ENCODE results near the gene ARHGAP23. TPM values are rescaled to one million over a fixed set of nuclear protein-coding genes. Genes with fewer than 3 reads are reported as not detected.

The ARHGAP23 gene
- total RNA-seq, 1 experiment from 2014 or later, result 83.5 TPM

GRCh38 chr17:38543403-38544174, 115.3 kb downstream of the ARHGAP23 start:
- H3K4me3 ChIP-seq (ENCODE audit: low read depth, low read length), result no peak overlapping the region
- intact Hi-C loops (cut with micrococcal nuclease; ENCODE audit: unreplicated experiment), result no loop called here

DNA sequence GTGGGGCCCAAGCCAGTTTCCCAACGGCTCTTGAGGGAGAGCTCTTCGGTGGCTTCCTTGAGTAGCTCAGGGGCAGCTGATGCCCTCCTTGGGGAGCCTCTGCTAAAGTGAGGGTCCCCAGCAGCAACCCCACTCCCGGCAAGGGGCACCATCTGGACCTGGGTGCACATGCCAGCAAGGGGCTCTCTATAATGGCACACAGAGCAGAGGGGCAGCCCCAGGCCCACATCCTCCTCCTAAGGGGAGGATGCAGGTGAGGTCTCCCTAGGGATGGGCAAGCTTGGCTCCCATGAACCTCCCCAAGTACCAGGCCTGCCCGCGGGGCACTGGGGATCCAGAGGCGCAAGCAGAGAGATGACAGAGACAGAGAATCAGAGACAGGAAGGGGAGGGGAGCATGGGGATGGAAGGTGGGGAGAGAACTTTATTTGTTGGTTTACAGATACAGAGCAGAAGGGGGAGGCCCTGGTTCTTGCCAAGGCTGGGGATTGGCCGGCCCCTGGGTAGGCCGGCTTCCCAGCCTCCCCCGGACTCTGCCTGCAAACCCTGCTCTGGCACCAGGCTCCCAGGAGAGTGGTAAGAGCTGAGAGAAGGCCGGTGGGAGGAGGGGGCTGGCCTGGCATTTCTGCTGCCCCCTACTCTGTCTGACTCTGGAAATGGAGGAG, 116.0 kb downstream of the ARHGAP23 start:
- Mint-ChIP-seq H3K4me1 (ENCODE audit: low read depth, unreplicated experiment) (no peaks in the 10 kb centered on the region), H3K36me3 (ENCODE audit: insufficient read depth, unreplicated experiment) (peaks cover 5% of the 10 kb centered on the region), H3K9me3 (ENCODE audit: unreplicated experiment) (no peaks in the 10 kb centered on the region), H3K27me3 (ENCODE audit: insufficient read depth, unreplicated experiment) (no peaks in the 10 kb centered on the region), H3K4me3 (ENCODE audit: unreplicated experiment) (no peak overlapping the region), H3K27ac (ENCODE audit: unreplicated experiment) (no peak overlapping the region)
- TF ChIP-seq, protein P1, sequence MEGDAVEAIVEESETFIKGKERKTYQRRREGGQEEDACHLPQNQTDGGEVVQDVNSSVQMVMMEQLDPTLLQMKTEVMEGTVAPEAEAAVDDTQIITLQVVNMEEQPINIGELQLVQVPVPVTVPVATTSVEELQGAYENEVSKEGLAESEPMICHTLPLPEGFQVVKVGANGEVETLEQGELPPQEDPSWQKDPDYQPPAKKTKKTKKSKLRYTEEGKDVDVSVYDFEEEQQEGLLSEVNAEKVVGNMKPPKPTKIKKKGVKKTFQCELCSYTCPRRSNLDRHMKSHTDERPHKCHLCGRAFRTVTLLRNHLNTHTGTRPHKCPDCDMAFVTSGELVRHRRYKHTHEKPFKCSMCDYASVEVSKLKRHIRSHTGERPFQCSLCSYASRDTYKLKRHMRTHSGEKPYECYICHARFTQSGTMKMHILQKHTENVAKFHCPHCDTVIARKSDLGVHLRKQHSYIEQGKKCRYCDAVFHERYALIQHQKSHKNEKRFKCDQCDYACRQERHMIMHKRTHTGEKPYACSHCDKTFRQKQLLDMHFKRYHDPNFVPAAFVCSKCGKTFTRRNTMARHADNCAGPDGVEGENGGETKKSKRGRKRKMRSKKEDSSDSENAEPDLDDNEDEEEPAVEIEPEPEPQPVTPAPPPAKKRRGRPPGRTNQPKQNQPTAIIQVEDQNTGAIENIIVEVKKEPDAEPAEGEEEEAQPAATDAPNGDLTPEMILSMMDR (IDR thresholded peaks at IDR 0.05; ENCODE audit: insufficient read depth in 1 of 2, low read depth in 1 of 2, low read length in 1 of 2, severe bottlenecking in 1 of 2, unreplicated experiment in 1 of 2), result no peak
- CTCF ChIA-PET, result interaction anchor here (1.3 kb wide), 1 partner anchor 14 kb away, joined by 5 read pairs; no protein-coding TSS in a partner anchor
- H3K36me3 ChIP-seq (ENCODE audit: control insufficient read depth, insufficient read depth, low read length), result no peaks in the 10 kb centered on the region
- H3K27me3 ChIP-seq (replicated peaks; ENCODE audit: control insufficient read depth, insufficient read depth, low read length), result no peaks in the 10 kb centered on the region
- no peak for DNase-seq
- H3K9me3 ChIP-seq, result no peaks in the 10 kb centered on the region
- POLR2A ChIA-PET, result no interaction called here
- H3K4me1 ChIP-seq, result no peaks in the 10 kb centered on the region
- intact Hi-C loops (cut with micrococcal nuclease; ENCODE audit: unreplicated experiment), result no loop called here
- H3K4me3 ChIP-seq (ENCODE audit: low read depth, low read length), result no peak overlapping the region
- no TSS peak for BruUV-seq (replicated peaks)

More at GRCh38 chr17:38543403-38544174, 115.3 kb downstream of the ARHGAP23 start:
- no peaks in the 10 kb centered on the region for H3K27me3 ChIP-seq (replicated peaks; ENCODE audit: control insufficient read depth, insufficient read depth, low read length)
- TF ChIP-seq, protein P1 (IDR thresholded peaks at IDR 0.05; ENCODE audit: insufficient read depth in 1 of 2, low read depth in 1 of 2, low read length in 1 of 2, severe bottlenecking in 1 of 2, unreplicated experiment in 1 of 2), result no peak
- DNase-seq, result no peak
- H3K4me1 ChIP-seq, result no peaks in the 10 kb centered on the region
- Mint-ChIP-seq H3K4me1 (ENCODE audit: low read depth, unreplicated experiment) (no peaks in the 10 kb centered on the region), H3K9me3 (ENCODE audit: unreplicated experiment) (no peaks in the 10 kb centered on the region), H3K36me3 (ENCODE audit: insufficient read depth, unreplicated experiment) (peaks cover 1% of the 10 kb centered on the region), H3K4me3 (ENCODE audit: unreplicated experiment) (no peak overlapping the region), H3K27ac (ENCODE audit: unreplicated experiment) (no peak overlapping the region), H3K27me3 (ENCODE audit: insufficient read depth, unreplicated experiment) (no peaks in the 10 kb centered on the region)
- ChIA-PET POLR2A (no interaction called here), CTCF (interaction anchor here (1.3 kb wide), 1 partner anchor 15 kb away, joined by 5 read pairs; no protein-coding TSS in a partner anchor)
- BruUV-seq (replicated peaks), result no TSS peak
- H3K9me3 ChIP-seq, result no peaks in the 10 kb centered on the region
- no peaks in the 10 kb centered on the region for H3K36me3 ChIP-seq (ENCODE audit: control insufficient read depth, insufficient read depth, low read length)

GRCh38 chr17:38544839-38545209, 116.6 kb downstream of the ARHGAP23 start:
- peaks cover 9% of the 10 kb centered on the region for H3K36me3 Mint-ChIP-seq (ENCODE audit: insufficient read depth, unreplicated experiment)
- Histone ChIP-seq H3K36me3 (ENCODE audit: control insufficient read depth, insufficient read depth, low read length) (no peaks in the 10 kb centered on the region), H3K9me3 (no peaks in the 10 kb centered on the region), H3K4me3 (ENCODE audit: low read depth, low read length) (no peak overlapping the region), H3K4me1 (no peaks in the 10 kb centered on the region), H3K27me3 (replicated peaks; ENCODE audit: control insufficient read depth, insufficient read depth, low read length) (no peaks in the 10 kb centered on the region)
- POLR2A ChIA-PET, result no interaction called here
- TF ChIP-seq, protein P1 (IDR thresholded peaks at IDR 0.05; ENCODE audit: insufficient read depth in 1 of 2, low read depth in 1 of 2, low read length in 1 of 2, severe bottlenecking in 1 of 2, unreplicated experiment in 1 of 2), result no peak
- no peak overlapping the region for H3K27ac Mint-ChIP-seq (ENCODE audit: unreplicated experiment)
- CTCF ChIA-PET, result interaction anchor here (0.9 to 2.1 kb wide), 3 partner anchors 13 to 119 kb away, joined by 3 to 17 read pairs (median 5); no protein-coding TSS in a partner anchor
- no peak for DNase-seq
- H3K4me3 Mint-ChIP-seq (ENCODE audit: unreplicated experiment), result no peak overlapping the region
- intact Hi-C loops (cut with micrococcal nuclease; ENCODE audit: unreplicated experiment), result no loop called here
- H3K4me1 Mint-ChIP-seq (ENCODE audit: low read depth, unreplicated experiment), result no peaks in the 10 kb centered on the region
- no peaks in the 10 kb centered on the region for H3K27me3 Mint-ChIP-seq (ENCODE audit: insufficient read depth, unreplicated experiment)
- BruUV-seq (replicated peaks), result no TSS peak
- no peaks in the 10 kb centered on the region for H3K9me3 Mint-ChIP-seq (ENCODE audit: unreplicated experiment)
